HCT116 (cell line): Measurements from ENCODE around the gene DCP2.

Experiments used
- CEBPB ChIP-seq: IDR thresholded peaks from 2 replicates; pipeline ENCODE4 v1.6.1; 2012; ENCODE audit warnings: low read depth
- ELF1 ChIP-seq: IDR thresholded peaks from 2 replicates; pipeline ENCODE4 v1.6.1; 2012; ENCODE audit warnings: low read depth, borderline replicate concordance
- EZH2 ChIP-seq: fragments of 200-600 bp; sonication (generic); IDR thresholded peaks from 2 replicates; pipeline ENCODE4 v1.6.1; 2017; ENCODE audit warnings: antibody characterized with exemption, mixed run types
- EZH2phosphoT487 ChIP-seq: fragments of 200-600 bp; IDR thresholded peaks from 2 replicates; pipeline ENCODE4 v1.6.1; 2018; ENCODE audit warnings: antibody characterized with exemption, borderline replicate concordance
- JUND ChIP-seq: IDR thresholded peaks from 2 replicates; pipeline ENCODE4 v1.6.1; 2012
- POLR2A ChIP-seq: IDR thresholded peaks from 2 replicates; pipeline ENCODE4 v1.7.0; 2011; ENCODE audit warnings: borderline replicate concordance; ENCODE audit not compliant: insufficient read depth, insufficient read length; ENCODE audit errors: extremely low read depth
- POLR2AphosphoS5 ChIP-seq: IDR thresholded peaks from 2 replicates; pipeline ENCODE4 v1.6.1; 2011; ENCODE audit warnings: mild to moderate bottlenecking, low read depth, low read length, moderate library complexity
- SP1 ChIP-seq: IDR thresholded peaks from 2 replicates; pipeline ENCODE4 v1.6.1; 2012; ENCODE audit warnings: low read depth
- ZNF274 ChIP-seq: fragments of 200-500 bp; sonication (Bioruptor generic); IDR thresholded peaks from 2 replicates; pipeline ENCODE4 v1.6.1; 2014; ENCODE audit warnings: mild to moderate bottlenecking, low read depth, low read length, inconsistent platforms
- TF ChIP-seq, protein P1 (sequence below), 3 experiments: fragments of 200-600 bp in 1 of 3; sonication (generic) in 1 of 3; IDR thresholded peaks in 2 of 3; conservative IDR thresholded peaks in 1 of 3; 2 replicates each; pipeline ENCODE4 v1.5.1; 2012 to 2017; ENCODE audit warnings: low read depth in 2 of 3, low read length in 2 of 3, antibody characterized with exemption in 1 of 3, borderline replicate concordance in 1 of 3, control low read depth in 1 of 3, mild to moderate bottlenecking in 1 of 3, mixed read lengths in 1 of 3, mixed run types in 1 of 3, moderate library complexity in 1 of 3; ENCODE audit not compliant: insufficient read depth in 1 of 3

DNA sequence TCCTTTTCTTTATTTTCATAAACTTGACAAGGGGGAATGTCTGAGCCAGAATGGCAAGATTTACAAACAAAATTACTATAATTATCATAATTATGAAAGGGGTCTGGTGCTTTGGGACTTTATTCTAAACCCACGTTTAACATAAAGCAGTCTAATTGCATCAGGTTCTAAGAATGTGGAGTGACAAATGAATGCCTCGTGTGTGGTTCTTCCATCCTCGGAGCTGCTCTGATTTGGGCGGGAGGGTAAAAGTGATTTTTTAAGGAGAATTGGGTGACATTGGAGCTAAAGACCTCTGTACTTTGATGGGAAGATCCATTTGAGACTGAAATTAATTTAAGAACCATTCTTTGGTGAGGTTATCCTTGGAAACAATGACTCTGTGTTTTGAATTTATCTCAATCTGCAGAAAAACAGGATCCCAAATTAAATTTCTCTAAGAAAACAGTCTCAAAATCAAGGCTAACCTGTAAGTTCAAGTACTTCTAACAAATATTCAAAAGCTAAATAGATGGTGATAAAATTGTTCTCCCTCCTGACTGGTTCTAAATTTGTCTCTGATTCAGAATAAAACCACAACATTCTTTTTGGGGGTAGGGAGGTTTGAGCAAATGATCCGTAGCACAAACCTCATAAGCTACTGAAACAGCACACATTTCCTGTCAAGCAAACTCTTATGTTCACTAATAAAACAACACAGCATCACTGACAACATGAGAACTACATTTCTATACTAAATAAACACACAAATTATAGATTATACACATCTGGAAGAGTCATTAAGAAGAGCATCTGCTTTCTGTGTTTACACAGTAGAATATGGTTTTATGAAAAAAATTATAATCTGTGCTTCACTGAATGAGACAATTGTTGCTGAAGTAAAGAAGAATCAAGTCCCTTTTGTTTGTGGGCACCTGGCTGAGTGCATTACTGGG lies 85.5 kb downstream of the DCP2 start:
- TF ChIP-seq JUND, result no peak
- no peak for TF ChIP-seq POLR2A
- TF ChIP-seq, protein P1, sequence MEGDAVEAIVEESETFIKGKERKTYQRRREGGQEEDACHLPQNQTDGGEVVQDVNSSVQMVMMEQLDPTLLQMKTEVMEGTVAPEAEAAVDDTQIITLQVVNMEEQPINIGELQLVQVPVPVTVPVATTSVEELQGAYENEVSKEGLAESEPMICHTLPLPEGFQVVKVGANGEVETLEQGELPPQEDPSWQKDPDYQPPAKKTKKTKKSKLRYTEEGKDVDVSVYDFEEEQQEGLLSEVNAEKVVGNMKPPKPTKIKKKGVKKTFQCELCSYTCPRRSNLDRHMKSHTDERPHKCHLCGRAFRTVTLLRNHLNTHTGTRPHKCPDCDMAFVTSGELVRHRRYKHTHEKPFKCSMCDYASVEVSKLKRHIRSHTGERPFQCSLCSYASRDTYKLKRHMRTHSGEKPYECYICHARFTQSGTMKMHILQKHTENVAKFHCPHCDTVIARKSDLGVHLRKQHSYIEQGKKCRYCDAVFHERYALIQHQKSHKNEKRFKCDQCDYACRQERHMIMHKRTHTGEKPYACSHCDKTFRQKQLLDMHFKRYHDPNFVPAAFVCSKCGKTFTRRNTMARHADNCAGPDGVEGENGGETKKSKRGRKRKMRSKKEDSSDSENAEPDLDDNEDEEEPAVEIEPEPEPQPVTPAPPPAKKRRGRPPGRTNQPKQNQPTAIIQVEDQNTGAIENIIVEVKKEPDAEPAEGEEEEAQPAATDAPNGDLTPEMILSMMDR (IDR thresholded peaks at IDR 0.05 in 2 of 3, conservative IDR thresholded peaks at IDR 0.05 in 1 of 3; ENCODE audit: borderline replicate concordance in 1 of 3, insufficient read depth in 1 of 3, low read depth in 2 of 3, low read length in 2 of 3), result no peak
- TF ChIP-seq EZH2, result no peak
- no peak for TF ChIP-seq SP1
- no peak for TF ChIP-seq ZNF274
- TF ChIP-seq EZH2phosphoT487, result no peak
- TF ChIP-seq ELF1, result no peak
- TF ChIP-seq POLR2AphosphoS5, result no peak
- no peak for TF ChIP-seq CEBPB
